Heart left ventricle (tissue), 16 donors: ENCODE data around the gene HLCS. TPM values are rescaled to one million over a fixed set of nuclear protein-coding genes. Genes with fewer than 3 reads are reported as not detected.

ENCODE experiments used
- ATAC-seq, 4 donors: fragments of 200-7000 bp; cut with Tn5 transposase; one replicate each; pipeline ENCODE4 v1.9.1; 2020 to 2022; ENCODE audit warnings: moderate library complexity in 4 of 4, mild to moderate bottlenecking in 3 of 4, moderate number of reproducible peaks in 1 of 4
- DNase-seq, 5 donors: peaks; one replicate each; pipeline ENCODE4 v3.0.0-alpha.2; 2020
- H3K27ac ChIP-seq, 12 donors: fragments of 200-600 bp; sonication (generic) in 4 of 12; one replicate each; pipeline versions ENCODE4 v1.5.0 to v1.8.0; 2016 to 2022; ENCODE audit warnings: mild to moderate bottlenecking in 2 of 12
- H3K27me3 ChIP-seq, 9 donors: fragments of 200-600 bp; sonication (generic) in 2 of 9; one replicate each; pipeline versions ENCODE4 v1.5.1 to v1.8.0; 2016 to 2022; ENCODE audit warnings: mild to moderate bottlenecking in 3 of 9
- H3K36me3 ChIP-seq, 9 donors: fragments of 200-600 bp; sonication (generic) in 2 of 9; one replicate each; pipeline versions ENCODE4 v1.5.0 to v1.8.0; 2018 to 2022; ENCODE audit warnings: mild to moderate bottlenecking in 2 of 9
- H3K4me1 ChIP-seq, 12 donors: fragments of 200-600 bp; sonication (generic) in 4 of 12; one replicate each; pipeline versions ENCODE4 v1.5.0 to v1.8.0; 2016 to 2022; ENCODE audit warnings: mild to moderate bottlenecking in 3 of 12
- H3K4me3 ChIP-seq, 12 donors: fragments of 200-600 bp; sonication (generic) in 4 of 12; one replicate each; pipeline versions ENCODE4 v1.5.0 to v1.8.0; 2017 to 2022; ENCODE audit warnings: mild to moderate bottlenecking in 9 of 12, moderate library complexity in 4 of 12
- H3K9me3 ChIP-seq, 12 donors: fragments of 200-600 bp; sonication (generic) in 4 of 12; one replicate each; pipeline versions ENCODE4 v1.5.0 to v1.8.0; 2016 to 2022; ENCODE audit warnings: mild to moderate bottlenecking in 1 of 12
- CTCF ChIP-seq, 12 donors: fragments of 200-600 bp; sonication (generic) in 4 of 12; IDR thresholded peaks; one replicate each; pipeline versions ENCODE4 v1.5.0 to v1.8.0; 2018 to 2022; ENCODE audit warnings: antibody characterized with exemption in 12 of 12, mild to moderate bottlenecking in 5 of 12
- POLR2A ChIP-seq, 2 donors: fragments of 450-650 bp; IDR thresholded peaks; one replicate each; pipeline ENCODE4 v1.6.1; 2017; ENCODE audit warnings: antibody characterized with exemption in 2 of 2, mild to moderate bottlenecking in 2 of 2, moderate library complexity in 2 of 2
- WGBS, 4 donors: extraction: QIAGEN DNeasy Blood & Tissue Kit in 2 of 4; methylation state at CpG; one replicate each; pipeline versions ENCODE4 v1.1.5 to v1.1.7; 2013 to 2018; 5-methylcytosine and 5-hydroxymethylcytosine counted together
- intact Hi-C, 10 donors: fragments of 100-400 bp; cut with DNase I; formaldehyde crosslinking; loops; one replicate each; pipeline versions ENCODE4 v1.11.1 to v1.14.2; 2022
- polyA plus RNA-seq, 2 donors: library from polyadenylated mRNA; stranded (reverse); fragments of 200-250 nt; gene quantifications; one replicate each; pipeline ENCODE4 v1.2.3, GENCODE V29; 2013
- total RNA-seq, 9 donors: library from RNA; depleted of rRNA in 2 of 9; stranded (reverse); fragments of >200 nt in 2 of 9; fragmentation: NEBNext Ultra II Directional in 3 of 9; extraction: Animal tissue kit (Norgen Biotek cat#: 25700) in 3 of 9; gene quantifications; one replicate each; pipeline versions ENCODE4 v1.1.0 to v1.2.4, GENCODE V29; 2016 to 2023
- donor health status: ischemic (EF 13 %, LVEDD 7.1; RV severe dilation, severe dysfunction).
- donor health status: healthy with polysubstance abuse.
- donor health status: DM: no; HTN: yes; CAD: no.
- donor health status: DM: no; HTN: no; CAD: no.
- donor health status: ischemic (EF 25% LVEDD 6.9; RV normal size, moderate dysfunction).
- donor health status: ischemic (EF 25% LVEDD 5.7; RV mildly dilated, moderate dysfunction).
- donor health status: healthy.
- donor health status: DM: yes; HTN: yes; CAD: no.
- donor health status: ischemic (EF 35%, LVEDD 5.7; RV mildly dilated, moderate dysfunction).
- donor health status: nonischemic (EF 11% LVEDD 7.7; RV severe dilation, severe dysfunction).
- donor health status: DM: yes; HTN: yes; CAD: no.
- donor health status: PGD.
- donor health status: ischemic (EF 29% LVEDD 5.4; RV normal size, mild dysfunction).
- donor health status: nonischemic (EF 23%, LVEDD 6.1; RV moderate dilation, normal function).

Gene HLCS
- total and polyA plus RNA-seq, 11 donors, result 1.8 to 15.2 (median 6.2) TPM

GRCh38 chr21:36946949-36947356, 19.5 kb downstream of the HLCS start:
- ATAC-seq, result no peak
- DNase-seq, result no peak
- no peaks in the 10 kb centered on the region for H3K4me1 ChIP-seq
- no peak overlapping the region for H3K4me3 ChIP-seq
- H3K36me3 ChIP-seq, result peaks cover 0 to 16% (median 0%) of the 10 kb centered on the region in 9 donors
- H3K9me3 ChIP-seq, result peaks cover 0 to 7% (median 1%) of the 10 kb centered on the region in 12 donors
- H3K27ac ChIP-seq, result no peak overlapping the region
- intact Hi-C loops, result no loop called here
- no peaks in the 10 kb centered on the region for H3K27me3 ChIP-seq
- no peak for TF ChIP-seq POLR2A (IDR thresholded peaks at IDR 0.05)
- no peak for TF ChIP-seq CTCF (IDR thresholded peaks at IDR 0.05)
- WGBS, 4 donors, result 52 to 62% (median 53%) methylated on average over 11 of the region's 11 CpGs

GRCh38 chr21:36945496-36946138, 20.9 kb downstream of the HLCS start:
- H3K9me3 ChIP-seq, result peaks cover 0 to 7% (median 1%) of the 10 kb centered on the region in 12 donors
- no peak overlapping the region for H3K27ac ChIP-seq
- WGBS, 4 donors, result 86 to 96% (median 94%) methylated on average over 6 of the region's 6 CpGs
- peaks cover 0 to 16% (median 0%) of the 10 kb centered on the region in 9 donors for H3K36me3 ChIP-seq
- H3K27me3 ChIP-seq, result no peaks in the 10 kb centered on the region
- H3K4me1 ChIP-seq, result no peaks in the 10 kb centered on the region
- ATAC-seq, result no peak
- DNase-seq, result no peak
- intact Hi-C loops, result no loop called here
- no peak overlapping the region for H3K4me3 ChIP-seq
- TF ChIP-seq CTCF (IDR thresholded peaks at IDR 0.05) (no peak), POLR2A (IDR thresholded peaks at IDR 0.05) (no peak)

- no peak for DNase-seq
- Histone ChIP-seq H3K36me3 (peaks cover 0 to 28% (median 15%) of the 10 kb centered on the region in 9 donors), H3K9me3 (no peaks in the 10 kb centered on the region), H3K4me1 (peaks cover 0 to 18% (median 0%) of the 10 kb centered on the region in 12 donors), H3K4me3 (no peak overlapping the region), H3K27me3 (no peaks in the 10 kb centered on the region), H3K27ac (no peak overlapping the region)
- intact Hi-C loops, result loop anchor here in 2 of 10 donors (5.0 kb wide), 2 partner anchors 51 to 71 kb away; partner anchors contain the start of gene RIPPLY3 (in 1 of the 2)
- ATAC-seq, result no peak
- WGBS, 4 donors, result 91 to 95% (median 95%) methylated on average over 24 of the region's 24 CpGs
- no peak for TF ChIP-seq POLR2A (IDR thresholded peaks at IDR 0.05)
Observed at GRCh38 chr21:36936361-36937135, 29.9 kb downstream of the HLCS start.

- no peak overlapping the region for H3K4me3 ChIP-seq
- peaks cover 0 to 18% (median 0%) of the 10 kb centered on the region in 12 donors for H3K4me1 ChIP-seq
- intact Hi-C loops, result loop anchor here in 4 of 10 donors (5.0 kb wide), 3 partner anchors 52 to 513 kb away; partner anchors contain the start of gene RIPPLY3 (in 1 of the 4)
- DNase-seq (no peak), ATAC-seq (no peak)
- peaks cover 0 to 30% (median 15%) of the 10 kb centered on the region in 9 donors for H3K36me3 ChIP-seq
- H3K9me3 ChIP-seq, result no peaks in the 10 kb centered on the region
- 51 to 66% (median 62%) methylated on average over 5 of the region's 5 CpGs for WGBS, 4 donors
- H3K27me3 ChIP-seq, result no peaks in the 10 kb centered on the region
- TF ChIP-seq CTCF (IDR thresholded peaks at IDR 0.05) (no peak), POLR2A (IDR thresholded peaks at IDR 0.05) (no peak)
- H3K27ac ChIP-seq, result no peak overlapping the region
Observed at GRCh38 chr21:36934864-36935420, 31.5 kb downstream of the HLCS start.
